GM10266 (cell line): Measurements from ENCODE around the gene PIGW.

Source experiments
- DNase-seq: peaks from one replicate; pipeline ENCODE4 v3.0.0; 2012; ENCODE audit errors: extremely low spot score
- CTCF ChIP-seq: IDR thresholded peaks from 2 replicates; pipeline ENCODE4 v1.5.1; 2012; ENCODE audit warnings: mild to moderate bottlenecking, low read depth; ENCODE audit not compliant: control insufficient read depth, insufficient read depth; ENCODE audit errors: missing control alignments

The PIGW gene

GRCh38 chr17:36575028-36575427 is 40.2 kb downstream of the PIGW start:
- no peak for DNase-seq
- no peak for TF ChIP-seq CTCF

- DNase-seq: no peak
- TF ChIP-seq CTCF: no peak
Observed at GRCh38 chr17:36576793-36577192, 42.0 kb downstream of the PIGW start.

- no peak for TF ChIP-seq CTCF
- DNase-seq: no peak
Observed at GRCh38 chr17:36578671-36579070, 43.9 kb downstream of the PIGW start.

- no peak for DNase-seq
- no peak for TF ChIP-seq CTCF
Observed at GRCh38 chr17:36583787-36584186, 49.0 kb downstream of the PIGW start.

GRCh38 chr17:36586138-36586537 is 51.4 kb downstream of the PIGW start:
- no peak for TF ChIP-seq CTCF
- no peak for DNase-seq
